Cardiac fibroblast (primary cell): Measurements from ENCODE around the gene VAPA.
"Not testable (repeated sequence)": the region's sequence is repeated elsewhere in the genome, so short reads cannot be mapped to it uniquely, and the experiment has no call there.

Source experiments
- DNase-seq, 2 donors: peaks; one replicate each; pipeline versions ENCODE4 v3.0.0 to v3.0.0-alpha.2; 2010; ENCODE audit warnings: low read depth in 2 of 2
- H3K4me3 ChIP-seq, 2 donors: replicated peaks in 1 of 2; 1 replicate in 1 of 2; 2 replicates in 1 of 2; pipeline ENCODE4 v1.5.1; 2011; ENCODE audit warnings: low read depth in 2 of 2, low read length in 2 of 2, mild to moderate bottlenecking in 2 of 2, moderate library complexity in 1 of 2
- CTCF ChIP-seq: IDR thresholded peaks from one replicate; pipeline ENCODE4 v1.5.1; 2011; ENCODE audit warnings: low read depth, mild to moderate bottlenecking, low read length, inconsistent platforms

VAPA gene

GRCh38 chr18:9898792-9899549 lies 14.8 kb upstream of the VAPA start:
- no peak for TF ChIP-seq CTCF
- no peak overlapping the region for H3K4me3 ChIP-seq
- peak in 1 of 2 donors; percentile 33 for DNase-seq

DNA sequence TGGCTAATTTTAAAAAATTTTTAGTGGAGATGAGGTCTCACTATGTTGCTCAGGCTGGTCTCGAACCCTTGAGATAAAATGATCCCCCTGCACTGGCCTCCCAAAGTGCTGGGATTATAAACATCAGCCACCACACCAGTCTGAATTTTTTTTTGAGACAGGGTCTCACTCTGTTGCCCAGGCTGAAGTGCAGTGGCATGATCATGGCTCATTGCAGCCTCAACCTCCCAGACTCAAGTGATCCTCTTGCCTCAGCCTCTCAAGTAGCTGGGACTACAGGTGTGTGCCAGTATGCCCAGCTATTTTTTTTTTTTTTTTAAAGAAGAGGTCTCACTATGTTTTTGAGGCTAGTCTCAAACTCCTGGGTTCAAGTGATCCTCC lies 14.3 kb upstream of the VAPA start:
- not testable (repeated sequence) for H3K4me3 ChIP-seq, DNase-seq

GRCh38 chr18:9900699-9901098 lies 13.1 kb upstream of the VAPA start:
- H3K4me3 ChIP-seq: no peak overlapping the region
- TF ChIP-seq CTCF: no peak

GRCh38 chr18:9901377-9901776 lies 12.4 kb upstream of the VAPA start:
- no peak for TF ChIP-seq CTCF
- no peak overlapping the region for H3K4me3 ChIP-seq
- DNase-seq: peak; percentile 28 to 68

More at GRCh38 chr18:9900699-9901098, 13.1 kb upstream of the VAPA start:
- DNase-seq: no peak

DNA sequence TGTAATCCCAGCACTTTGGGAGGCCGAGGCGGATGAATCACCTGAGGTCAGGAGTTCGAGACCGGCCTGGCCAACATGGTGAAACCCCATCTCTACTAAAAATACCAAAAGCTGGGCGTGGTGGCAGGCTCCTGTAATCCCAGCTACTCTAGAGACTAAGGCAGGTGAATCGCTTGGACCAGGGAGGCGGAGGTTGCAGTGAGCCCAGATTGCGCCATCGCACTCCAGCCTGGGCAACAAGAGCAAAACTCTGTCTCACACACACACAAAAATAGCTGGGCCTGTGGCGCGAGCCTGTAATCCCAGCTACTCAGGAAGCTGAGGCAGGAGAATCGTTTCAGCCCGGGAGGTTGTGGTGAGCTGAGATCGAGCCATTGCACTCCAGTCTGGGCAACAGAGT lies 11.6 kb upstream of the VAPA start:
- DNase-seq, H3K4me3 ChIP-seq: not testable (repeated sequence)

- no peak for TF ChIP-seq CTCF
- no peak overlapping the region for H3K4me3 ChIP-seq
- DNase-seq: peak; percentile 32 to 64
Observed at GRCh38 chr18:9902832-9903231, 11.0 kb upstream of the VAPA start.

- no peak overlapping the region for H3K4me3 ChIP-seq
- no peak for TF ChIP-seq CTCF
- peak; percentile 67 to 73 for DNase-seq
Observed at GRCh38 chr18:9905401-9905922, 8.4 kb upstream of the VAPA start.

DNA sequence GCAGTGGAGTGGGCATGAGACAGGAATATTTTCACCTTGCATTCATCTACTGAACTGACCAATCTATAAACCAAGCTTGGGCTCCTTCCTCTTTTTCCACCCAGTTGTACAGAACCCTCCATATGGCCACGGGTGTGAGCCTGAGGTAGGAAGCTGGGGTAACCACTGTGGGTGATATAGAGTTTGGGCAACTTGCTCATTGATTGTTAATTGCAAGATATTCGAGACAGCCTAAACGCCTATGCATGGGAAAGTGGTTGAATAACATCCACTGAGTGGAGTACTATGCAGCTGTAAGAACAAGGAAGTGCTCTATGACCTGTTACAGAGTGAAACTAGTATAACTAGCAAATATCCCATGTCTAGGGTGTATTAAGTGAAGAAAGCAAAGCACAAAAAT lies 7.3 kb upstream of the VAPA start:
- TF ChIP-seq CTCF: no peak
- H3K4me3 ChIP-seq: no peak overlapping the region
- DNase-seq: no peak
